GM18511 (cell line): Measurements from ENCODE around the gene NTRK2.

Source experiments
- ATAC-seq: cut with Tn5 transposase; IDR thresholded peaks from one replicate; pipeline ENCODE4 v1.9.1; 2021; ENCODE audit warnings: mild to moderate bottlenecking, moderate library complexity; ENCODE audit not compliant: unreplicated experiment

Gene NTRK2

DNA sequence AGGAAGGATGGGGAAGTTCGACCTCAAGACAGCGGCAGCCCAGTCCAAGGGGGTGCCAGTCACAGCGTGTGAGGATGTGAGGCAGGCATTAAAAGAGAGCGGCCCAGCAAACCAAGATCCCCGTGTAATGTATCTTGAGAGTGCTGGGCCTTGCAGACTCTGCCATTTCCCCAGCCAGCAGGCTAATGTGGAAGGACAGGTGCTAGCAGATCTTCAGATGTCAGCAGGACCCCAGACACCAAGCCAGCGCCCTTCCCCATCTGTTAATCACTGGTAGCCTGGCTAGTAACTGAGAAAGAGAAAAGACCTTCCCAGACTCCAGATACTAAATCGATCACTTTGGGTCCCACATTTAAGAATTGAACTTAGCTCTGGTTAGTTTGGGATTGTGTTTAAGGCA, 62.2 kb downstream of the NTRK2 start:
- no peak for ATAC-seq

GRCh38 chr9:84736081-84736480, 66.6 kb downstream of the NTRK2 start:
- no peak for ATAC-seq

- ATAC-seq: no peak
Measured at GRCh38 chr9:84736536-84736935, 67.0 kb downstream of the NTRK2 start.

GRCh38 chr9:84738353-84738752, 68.8 kb downstream of the NTRK2 start:
- no peak for ATAC-seq

DNA sequence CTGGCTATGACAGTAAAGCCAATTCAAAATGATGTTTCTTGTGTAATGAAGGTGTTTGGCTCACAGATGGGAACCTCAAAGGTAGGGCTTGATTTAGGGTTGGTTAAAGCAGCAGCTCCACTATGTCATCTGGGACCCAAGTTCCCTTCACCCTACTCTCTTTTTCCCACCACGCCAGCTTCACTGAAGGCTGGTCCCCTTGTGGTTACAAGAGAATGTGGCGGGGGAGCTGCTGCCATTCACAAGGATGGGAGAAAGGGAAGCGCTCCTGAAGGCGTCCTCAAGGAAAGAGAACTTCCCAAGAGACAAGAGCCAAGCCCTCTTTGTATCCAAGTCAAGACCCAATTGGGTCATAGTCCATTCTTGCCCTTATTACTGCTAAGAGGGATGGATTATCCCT, 72.7 kb downstream of the NTRK2 start:
- no peak for ATAC-seq

- ATAC-seq: peak; percentile 46
Measured at GRCh38 chr9:84744195-84744594, 74.7 kb downstream of the NTRK2 start.

- ATAC-seq: no peak
Measured at GRCh38 chr9:84744726-84745125, 75.2 kb downstream of the NTRK2 start.

- peak; percentile 50 for ATAC-seq
Measured at GRCh38 chr9:84748112-84748511, 78.6 kb downstream of the NTRK2 start.

- ATAC-seq: no peak
Measured at GRCh38 chr9:84750152-84750865, 80.8 kb downstream of the NTRK2 start.

GRCh38 chr9:84751921-84752320, 82.4 kb downstream of the NTRK2 start:
- ATAC-seq: no peak

DNA sequence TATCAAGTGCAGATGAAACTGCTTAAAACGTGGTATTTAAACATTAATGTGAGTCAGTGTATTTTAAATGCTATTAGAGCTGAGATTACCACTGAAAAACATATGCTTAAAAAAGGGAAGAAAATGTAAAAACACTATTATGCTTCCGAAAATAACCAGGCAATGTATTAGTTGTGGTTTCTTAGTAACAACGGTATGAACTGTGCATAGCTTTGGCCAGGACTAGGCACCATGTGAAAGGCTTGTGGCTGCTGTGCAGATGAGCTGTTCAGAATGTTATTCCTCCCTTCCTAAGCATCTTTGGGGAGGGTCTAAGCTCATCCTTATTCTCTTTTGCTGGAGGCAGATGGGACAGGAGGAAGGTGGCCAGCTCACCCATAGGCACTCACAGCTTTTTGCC, 84.9 kb downstream of the NTRK2 start:
- ATAC-seq: no peak

- ATAC-seq: no peak
Measured at GRCh38 chr9:84754881-84755280, 85.4 kb downstream of the NTRK2 start.

- ATAC-seq: no peak
Measured at GRCh38 chr9:84755380-84755779, 85.9 kb downstream of the NTRK2 start.

- ATAC-seq: no peak
Measured at GRCh38 chr9:84756171-84756570, 86.6 kb downstream of the NTRK2 start.

DNA sequence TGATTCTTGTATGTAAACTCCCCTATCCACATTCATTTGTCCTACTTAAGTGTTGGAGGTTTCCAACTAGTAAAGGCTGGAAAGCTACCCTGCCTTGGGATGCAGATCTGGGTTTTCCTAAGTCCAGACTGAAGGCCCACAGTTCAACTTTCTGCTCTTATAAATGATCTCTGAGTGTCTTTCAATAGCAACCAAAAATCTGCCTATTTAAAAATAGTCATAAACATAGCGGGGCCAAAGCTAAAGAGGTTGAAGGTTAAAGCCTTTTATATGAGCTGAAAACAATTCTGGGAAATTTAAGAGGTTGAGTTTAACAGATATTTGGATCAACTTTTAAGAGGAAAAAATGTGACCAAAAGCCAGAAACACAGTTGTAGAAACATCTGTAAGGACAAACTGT, 87.2 kb downstream of the NTRK2 start:
- ATAC-seq: no peak

GRCh38 chr9:84758817-84759216, 89.3 kb downstream of the NTRK2 start:
- ATAC-seq: peak; percentile 17

GRCh38 chr9:84759300-84759750, 89.8 kb downstream of the NTRK2 start:
- ATAC-seq: peak; percentile 79

- ATAC-seq: no peak
Measured at GRCh38 chr9:84759804-84760203, 90.3 kb downstream of the NTRK2 start.

DNA sequence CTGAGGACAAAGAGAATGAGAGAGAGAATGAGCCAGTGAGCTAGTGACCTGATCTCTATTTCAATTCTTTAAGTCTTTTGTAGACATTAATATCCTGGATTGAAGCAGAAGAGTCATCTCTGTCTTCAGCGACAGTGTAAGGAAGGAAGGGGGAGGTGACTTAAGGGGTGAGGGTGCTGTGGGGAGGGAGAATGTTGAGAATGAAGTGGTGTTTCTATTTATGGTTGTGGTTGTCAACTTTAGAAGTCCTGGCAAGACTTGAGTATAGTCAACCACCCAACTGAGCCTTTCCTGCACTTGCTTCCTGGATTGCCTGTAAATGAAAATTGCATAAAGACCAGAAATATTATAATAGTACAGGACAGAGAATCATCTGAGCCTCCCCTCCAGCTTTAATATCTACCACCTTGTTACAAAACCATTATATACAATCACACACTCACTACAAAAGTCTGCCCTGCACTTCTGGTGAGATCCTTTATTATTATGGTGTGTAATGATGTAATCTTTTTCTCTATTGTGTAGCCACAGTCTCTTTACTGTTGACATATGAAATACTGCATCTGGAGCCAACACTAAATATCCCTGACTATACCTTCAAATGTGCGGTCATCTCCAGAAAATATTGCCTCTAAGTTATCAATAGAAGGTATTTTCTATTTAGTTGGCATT, 91.7 kb downstream of the NTRK2 start:
- ATAC-seq: no peak

DNA sequence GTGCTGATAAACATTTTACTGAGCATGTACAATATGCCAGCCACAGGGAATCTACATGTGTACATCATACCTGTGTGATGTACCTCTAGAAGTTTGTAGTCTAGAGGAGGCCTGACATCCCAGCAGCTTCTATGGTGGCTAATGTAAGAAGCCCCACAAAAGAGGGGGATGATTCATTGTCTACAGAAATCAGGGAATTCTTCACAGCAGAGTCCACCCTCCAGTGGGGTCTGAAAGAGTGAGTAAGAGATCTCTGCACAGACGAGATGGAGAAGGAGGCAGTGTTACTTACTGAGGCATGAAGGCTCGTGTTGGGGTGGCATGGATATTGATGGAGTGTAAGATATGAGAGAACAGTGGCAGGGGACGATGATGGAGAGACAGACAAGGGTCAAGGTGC, 103.0 kb downstream of the NTRK2 start:
- no peak for ATAC-seq

- ATAC-seq: no peak
Measured at GRCh38 chr9:84773022-84773421, 103.5 kb downstream of the NTRK2 start.

DNA sequence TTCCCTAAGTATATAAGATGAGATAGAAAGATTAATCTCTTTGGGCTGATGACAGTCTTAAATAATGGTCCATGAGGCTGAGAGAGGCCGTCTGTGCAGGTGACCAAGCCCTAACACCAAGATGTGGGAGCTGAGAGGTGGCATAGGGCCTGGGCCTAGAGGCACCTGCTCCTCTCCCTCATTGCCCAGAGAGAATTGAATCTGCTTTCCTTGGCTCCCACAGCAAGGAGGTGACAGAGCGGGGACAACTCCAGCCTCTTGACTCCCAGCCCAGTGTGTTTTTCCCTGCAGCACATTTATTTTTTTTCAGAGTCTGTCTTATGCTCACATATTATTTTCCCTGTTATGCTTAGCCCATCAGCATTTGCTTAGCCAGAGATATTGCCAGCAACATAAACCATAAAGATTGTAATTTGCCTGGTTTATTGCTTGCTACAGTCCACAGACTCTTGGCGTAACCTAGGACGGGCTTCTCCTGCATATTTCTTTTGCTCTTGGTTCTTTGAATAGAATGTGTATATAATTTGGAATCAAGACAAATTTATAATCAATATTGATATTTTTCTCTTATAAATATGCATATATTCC, 105.6 kb downstream of the NTRK2 start:
- ATAC-seq: no peak
